ENCODE data around the gene RFX4. TPM values are rescaled to one million over a fixed set of nuclear protein-coding genes. Genes with fewer than 3 reads are reported as not detected.

RFX4 gene
- not detected for total RNA-seq

- Mint-ChIP-seq H3K4me1 (ENCODE audit: low read depth) (peaks cover 36% of the 10 kb centered on the region), H3K27me3 (ENCODE audit: low read depth) (peaks cover 77% of the 10 kb centered on the region), H3K36me3 (ENCODE audit: low read depth) (no peaks in the 10 kb centered on the region), H3K9me3 (no peaks in the 10 kb centered on the region), H3K27ac (no peak within 1 kb of the TSS), H3K4me3 (peak within 1 kb of the TSS; percentile 48)
- intact Hi-C loops (cut with micrococcal nuclease) = loop anchor here (10.0 kb wide), 1 partner anchor 332 kb away; no protein-coding TSS in a partner anchor
- CTCF ChIA-PET = interaction anchor here (1.4 kb wide), 1 partner anchor 259 kb away, joined by 3 read pairs; no protein-coding TSS in a partner anchor
- no peak for DNase-seq
Observed at GRCh38 chr12:106582641-106583230, at the start of gene RFX4. Gene RFX4, plus strand, starts transcription at chr12:106583004. Its CDS starts 317 bp downstream, at chr12:106583321.

DNA sequence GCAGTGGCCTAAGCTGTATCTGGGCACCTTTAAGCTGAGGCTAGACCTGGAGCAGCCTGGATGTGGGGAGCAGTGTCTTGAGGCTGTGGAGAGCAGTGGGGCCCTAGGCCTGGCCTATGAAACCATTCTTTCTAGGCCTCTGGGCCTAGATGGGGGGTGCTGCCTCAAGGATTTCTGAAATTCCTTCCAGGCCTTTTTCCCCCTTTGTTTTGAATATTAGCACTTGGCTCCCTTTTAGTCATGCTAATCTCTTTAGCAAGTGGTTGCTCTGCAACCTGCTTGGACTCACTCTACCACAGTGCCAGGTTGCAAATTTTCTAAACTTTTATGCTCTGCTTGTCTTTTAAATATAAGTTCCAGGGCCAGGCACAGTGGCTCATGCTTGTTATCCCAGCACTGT is 41.6 kb upstream of the RFX4 start:
- H3K4me3 Mint-ChIP-seq = no peak overlapping the region
- intact Hi-C loops (cut with micrococcal nuclease) = no loop called here
- CTCF ChIA-PET = no interaction called here
- H3K4me1 Mint-ChIP-seq (ENCODE audit: low read depth) = no peaks in the 10 kb centered on the region
- H3K27me3 Mint-ChIP-seq (ENCODE audit: low read depth) = peaks cover under 1% of the 10 kb centered on the region
- H3K27ac Mint-ChIP-seq = no peak overlapping the region
- H3K9me3 Mint-ChIP-seq = peaks cover 10% of the 10 kb centered on the region
- H3K36me3 Mint-ChIP-seq (ENCODE audit: low read depth) = no peaks in the 10 kb centered on the region
- no peak for DNase-seq

GRCh38 chr12:106551410-106551809 is 31.4 kb upstream of the RFX4 start:
- H3K9me3 Mint-ChIP-seq = peaks cover 13% of the 10 kb centered on the region
- H3K27me3 Mint-ChIP-seq (ENCODE audit: low read depth) = peaks cover 11% of the 10 kb centered on the region
- no peaks in the 10 kb centered on the region for H3K36me3 Mint-ChIP-seq (ENCODE audit: low read depth)
- no peak for DNase-seq
- CTCF ChIA-PET = no interaction called here
- H3K27ac Mint-ChIP-seq = no peak overlapping the region
- no peak overlapping the region for H3K4me3 Mint-ChIP-seq
- intact Hi-C loops (cut with micrococcal nuclease) = no loop called here
- H3K4me1 Mint-ChIP-seq (ENCODE audit: low read depth) = no peaks in the 10 kb centered on the region

DNA sequence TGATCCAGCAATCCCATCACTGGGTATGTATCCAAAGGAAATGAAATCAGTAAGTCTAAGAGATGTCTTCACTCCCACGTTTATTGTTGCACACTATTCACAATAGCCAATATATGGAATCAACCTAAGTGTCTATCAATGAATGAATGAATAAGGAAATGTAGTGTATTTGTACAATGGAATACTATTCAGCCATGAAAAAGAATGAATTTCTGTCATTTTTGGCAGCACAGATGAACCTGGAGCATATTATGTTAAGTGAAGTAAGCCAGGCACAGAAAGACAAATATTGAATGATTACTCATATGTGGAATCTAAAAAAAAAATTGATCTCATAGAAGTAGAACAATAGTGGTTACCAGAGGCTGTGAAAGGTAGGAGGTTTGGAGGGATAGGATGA is 30.6 kb upstream of the RFX4 start:
- Mint-ChIP-seq H3K4me3 (no peak overlapping the region), H3K4me1 (ENCODE audit: low read depth) (no peaks in the 10 kb centered on the region), H3K9me3 (peaks cover 13% of the 10 kb centered on the region), H3K36me3 (ENCODE audit: low read depth) (no peaks in the 10 kb centered on the region), H3K27ac (no peak overlapping the region), H3K27me3 (ENCODE audit: low read depth) (peaks cover 11% of the 10 kb centered on the region)
- DNase-seq = no peak
- CTCF ChIA-PET = no interaction called here
- intact Hi-C loops (cut with micrococcal nuclease) = no loop called here

DNA sequence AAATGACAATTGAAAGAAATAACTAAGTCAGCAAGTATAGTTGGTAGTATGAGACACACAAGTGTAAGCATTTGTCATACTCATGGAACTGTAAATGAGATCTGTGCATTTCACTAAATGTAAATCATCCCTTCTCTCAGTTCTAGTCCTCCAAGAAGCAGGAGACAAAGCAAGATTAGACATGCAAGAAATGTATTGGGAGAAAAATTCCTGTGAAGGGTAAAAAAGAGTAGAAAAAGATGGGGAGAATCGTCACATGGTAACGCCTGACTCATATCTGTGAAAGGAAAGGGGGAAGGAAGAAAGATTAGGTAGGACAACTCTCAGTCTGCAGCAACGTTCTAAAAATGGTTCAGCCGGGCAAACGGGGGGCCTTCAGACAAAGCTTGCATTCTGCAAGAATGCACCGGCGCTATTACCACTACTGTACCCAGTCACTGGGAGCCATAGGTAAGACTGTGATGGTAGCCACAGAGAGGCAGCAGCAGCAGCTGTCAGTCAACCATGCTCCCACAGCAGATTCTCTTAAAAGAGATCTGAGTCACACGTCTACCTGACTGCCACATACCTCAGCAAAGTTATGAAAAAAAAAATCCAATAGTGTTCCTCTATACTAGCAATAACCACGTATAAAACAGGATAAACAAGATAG is 18.0 kb upstream of the RFX4 start:
- intact Hi-C loops (cut with micrococcal nuclease) = no loop called here
- Mint-ChIP-seq H3K4me3 (no peak overlapping the region), H3K36me3 (ENCODE audit: low read depth) (no peaks in the 10 kb centered on the region), H3K27ac (no peak overlapping the region), H3K9me3 (peaks cover 4% of the 10 kb centered on the region), H3K4me1 (ENCODE audit: low read depth) (no peaks in the 10 kb centered on the region), H3K27me3 (ENCODE audit: low read depth) (peaks cover 19% of the 10 kb centered on the region)
- DNase-seq = no peak
- CTCF ChIA-PET = no interaction called here

GRCh38 chr12:106566771-106567170 is 16.0 kb upstream of the RFX4 start:
- Mint-ChIP-seq H3K27me3 (ENCODE audit: low read depth) (peaks cover 13% of the 10 kb centered on the region), H3K27ac (no peak overlapping the region), H3K4me1 (ENCODE audit: low read depth) (no peaks in the 10 kb centered on the region), H3K4me3 (no peak overlapping the region), H3K9me3 (peaks cover under 1% of the 10 kb centered on the region), H3K36me3 (ENCODE audit: low read depth) (no peaks in the 10 kb centered on the region)
- CTCF ChIA-PET = no interaction called here
- no peak for DNase-seq
- intact Hi-C loops (cut with micrococcal nuclease) = no loop called here

DNA sequence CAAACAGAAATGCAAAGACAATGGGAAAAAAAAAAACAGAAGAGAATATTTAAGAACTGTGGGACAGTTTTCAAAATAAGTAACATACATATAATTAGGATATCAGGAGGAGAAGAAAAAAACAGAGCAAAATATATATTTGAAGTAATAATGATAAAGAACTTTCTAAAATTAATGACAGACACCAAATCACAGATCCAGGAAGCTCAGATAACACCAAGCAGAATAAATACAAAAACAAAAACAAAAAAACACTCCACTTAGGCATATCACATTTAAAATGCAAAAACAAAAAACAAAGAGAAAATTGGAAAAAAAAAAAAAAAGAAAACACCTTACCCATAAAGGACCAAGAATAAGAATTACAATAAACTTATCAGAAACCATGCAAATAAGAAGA is 9.6 kb upstream of the RFX4 start:
- Mint-ChIP-seq H3K9me3 (no peaks in the 10 kb centered on the region), H3K27me3 (ENCODE audit: low read depth) (peaks cover 8% of the 10 kb centered on the region), H3K4me1 (ENCODE audit: low read depth) (no peaks in the 10 kb centered on the region), H3K36me3 (ENCODE audit: low read depth) (no peaks in the 10 kb centered on the region), H3K4me3 (no peak overlapping the region), H3K27ac (no peak overlapping the region)
- DNase-seq = no peak
- CTCF ChIA-PET = no interaction called here
- intact Hi-C loops (cut with micrococcal nuclease) = no loop called here

DNA sequence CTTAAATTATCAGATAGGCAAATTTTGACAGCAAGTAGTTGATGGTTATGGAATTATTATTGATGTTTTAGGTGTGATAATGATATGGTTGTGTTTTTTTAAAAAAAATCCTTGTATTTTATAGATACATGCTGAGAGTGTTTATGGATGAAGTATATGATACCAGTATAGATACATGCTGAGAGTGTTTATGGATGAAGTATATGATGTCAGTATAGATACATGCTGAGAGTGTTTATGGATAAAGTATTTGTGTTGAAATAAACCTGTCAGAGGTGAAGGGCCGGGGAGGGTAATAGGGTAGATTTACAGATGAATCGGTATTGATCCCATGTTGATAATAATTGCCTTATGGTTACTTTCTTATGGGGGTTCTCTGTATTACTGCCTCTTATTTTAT is 6.0 kb upstream of the RFX4 start:
- intact Hi-C loops (cut with micrococcal nuclease) = no loop called here

GRCh38 chr12:106580671-106581508 is 1.9 kb upstream of the RFX4 start:
- no peak for DNase-seq
- no peak overlapping the region for H3K27ac Mint-ChIP-seq
- H3K27me3 Mint-ChIP-seq (ENCODE audit: low read depth) = peaks cover 68% of the 10 kb centered on the region
- no peak overlapping the region for H3K4me3 Mint-ChIP-seq
- peaks cover 29% of the 10 kb centered on the region for H3K4me1 Mint-ChIP-seq (ENCODE audit: low read depth)
- H3K36me3 Mint-ChIP-seq (ENCODE audit: low read depth) = no peaks in the 10 kb centered on the region
- CTCF ChIA-PET = no interaction called here
- intact Hi-C loops (cut with micrococcal nuclease) = loop anchor here (10.0 kb wide), 1 partner anchor 334 kb away; no protein-coding TSS in a partner anchor
- no peaks in the 10 kb centered on the region for H3K9me3 Mint-ChIP-seq

More for the DNA sequence above, 6.0 kb upstream of the RFX4 start:
- no peaks in the 10 kb centered on the region for H3K36me3 Mint-ChIP-seq (ENCODE audit: low read depth)
- CTCF ChIA-PET = no interaction called here
- H3K9me3 Mint-ChIP-seq = no peaks in the 10 kb centered on the region
- no peak overlapping the region for H3K27ac Mint-ChIP-seq
- H3K4me1 Mint-ChIP-seq (ENCODE audit: low read depth) = peaks cover 3% of the 10 kb centered on the region
- no peak overlapping the region for H3K4me3 Mint-ChIP-seq
- no peak for DNase-seq
- peaks cover 31% of the 10 kb centered on the region for H3K27me3 Mint-ChIP-seq (ENCODE audit: low read depth)

GRCh38 chr12:106581543-106582248 is 1.1 kb upstream of the RFX4 start:
- DNase-seq = no peak
- Mint-ChIP-seq H3K4me3 (peak overlapping the region; percentile 39), H3K9me3 (no peaks in the 10 kb centered on the region), H3K27ac (no peak overlapping the region), H3K27me3 (ENCODE audit: low read depth) (peaks cover 73% of the 10 kb centered on the region), H3K36me3 (ENCODE audit: low read depth) (no peaks in the 10 kb centered on the region), H3K4me1 (ENCODE audit: low read depth) (peaks cover 34% of the 10 kb centered on the region)
- CTCF ChIA-PET = no interaction called here
- intact Hi-C loops (cut with micrococcal nuclease) = loop anchor here (10.0 kb wide), 1 partner anchor 333 kb away; no protein-coding TSS in a partner anchor

DNA sequence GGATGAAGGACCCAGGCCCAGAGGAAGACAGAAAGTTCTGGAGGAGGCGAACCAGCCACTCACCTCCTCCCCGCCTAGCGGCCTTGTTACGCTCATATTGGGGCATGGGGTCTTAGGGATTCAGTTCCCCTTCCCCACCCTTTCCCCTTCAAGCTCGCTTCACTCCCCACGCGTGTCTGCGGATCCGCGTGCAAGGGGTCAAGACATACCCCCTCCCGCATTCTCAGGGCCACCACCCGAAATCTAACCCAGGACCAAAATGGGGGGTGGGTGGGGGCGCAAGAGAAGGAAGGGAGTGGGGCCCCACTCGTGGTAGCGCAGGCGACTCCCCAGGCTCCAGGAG is 584 bp upstream of the RFX4 start:
- CTCF ChIA-PET = no interaction called here
- H3K27ac Mint-ChIP-seq = no peak overlapping the region
- peaks cover 76% of the 10 kb centered on the region for H3K27me3 Mint-ChIP-seq (ENCODE audit: low read depth)
- peaks cover 35% of the 10 kb centered on the region for H3K4me1 Mint-ChIP-seq (ENCODE audit: low read depth)
- no peak for DNase-seq
- no peaks in the 10 kb centered on the region for H3K9me3 Mint-ChIP-seq
- no peaks in the 10 kb centered on the region for H3K36me3 Mint-ChIP-seq (ENCODE audit: low read depth)
- intact Hi-C loops (cut with micrococcal nuclease) = loop anchor here (10.0 kb wide), 1 partner anchor 333 kb away; no protein-coding TSS in a partner anchor
- H3K4me3 Mint-ChIP-seq = peak overlapping the region; percentile 39

Data from activated naive CD4-positive, alpha-beta T cell treated with anti-CD3 and anti-CD28 coated beads for 36 hours (primary cell).